DMS 273 treated with DMSO at 0.1 percent for 48 hours (cell line): Measurements from ENCODE around the gene TPK1.
"Not testable (repeated sequence)": the region's sequence is repeated elsewhere in the genome, so short reads cannot be mapped to it uniquely, and the experiment has no call there.

Experiments
- DNase-seq: peaks from one replicate; lab custom pipeline; 2025; lab: John Stamatoyannopoulos, UW

TPK1 gene

GRCh38 chr7:144629598-144629997 lies 206.3 kb downstream of the TPK1 start:
- DNase-seq = no peak

- DNase-seq = no peak
Observed at GRCh38 chr7:144629011-144629410, 206.8 kb downstream of the TPK1 start.

GRCh38 chr7:144628176-144628575 lies 207.7 kb downstream of the TPK1 start:
- no peak for DNase-seq

DNA sequence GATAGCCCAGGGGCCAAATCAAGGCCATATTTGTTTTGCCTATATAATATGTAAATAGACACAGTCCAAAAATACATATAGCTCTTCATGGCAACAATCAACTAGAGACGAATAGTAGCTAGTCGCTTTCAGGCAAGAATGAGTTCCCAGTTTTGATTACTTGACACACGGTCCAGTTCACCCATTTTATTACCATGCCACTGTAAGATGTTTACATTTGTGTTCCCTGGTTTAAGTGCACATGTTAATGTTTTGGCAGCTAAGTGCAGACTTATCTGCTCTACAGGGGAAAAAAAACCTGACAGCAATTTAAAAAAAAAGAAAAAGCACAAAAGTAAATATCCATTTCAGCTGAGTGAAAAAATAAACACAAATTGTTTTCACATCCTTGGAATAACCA lies 213.1 kb downstream of the TPK1 start:
- DNase-seq = no peak

- no peak for DNase-seq
Observed at GRCh38 chr7:144606261-144606660, 229.6 kb downstream of the TPK1 start.

DNA sequence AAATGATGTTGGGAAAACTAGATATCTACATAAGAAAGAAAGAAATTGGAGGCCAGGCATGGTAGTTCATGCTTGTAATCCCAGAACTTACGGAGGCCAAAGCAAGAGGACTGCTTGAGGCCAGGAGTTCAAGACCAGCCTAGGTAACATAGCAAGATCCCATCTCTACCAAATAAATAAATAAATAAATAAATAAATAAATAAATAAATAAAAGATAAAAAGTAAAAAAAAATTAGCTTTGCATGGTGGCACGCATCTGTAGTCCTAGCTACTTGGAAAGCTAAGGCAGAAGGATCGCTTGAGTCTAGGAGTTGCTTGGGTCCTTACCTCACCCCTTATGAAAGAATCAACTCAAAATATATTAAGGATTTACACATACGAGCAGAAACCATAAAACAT lies 238.9 kb downstream of the TPK1 start:
- DNase-seq = no peak

DNA sequence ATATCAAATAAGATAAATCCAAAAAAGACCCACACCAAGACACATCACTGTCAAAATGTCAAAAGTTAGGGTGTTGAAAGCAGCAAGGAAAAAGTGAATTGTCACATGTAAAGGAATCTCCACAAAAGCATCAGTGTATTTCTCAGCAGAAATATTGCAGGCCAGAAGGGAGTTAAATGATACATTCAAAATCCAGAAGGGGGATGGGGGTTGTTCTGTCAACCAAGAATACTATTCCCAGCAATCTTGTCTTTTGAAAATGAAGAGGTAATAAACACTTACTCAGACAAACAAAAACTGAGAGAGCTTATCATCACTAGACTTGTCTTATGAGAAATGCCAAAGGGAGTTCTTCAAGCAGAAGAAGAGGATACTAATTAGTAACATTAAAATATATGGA lies 241.3 kb downstream of the TPK1 start:
- no peak for DNase-seq

- no peak for DNase-seq
Observed at GRCh38 chr7:144588559-144589051, 247.2 kb downstream of the TPK1 start.

GRCh38 chr7:144587701-144588100 lies 248.2 kb downstream of the TPK1 start:
- no peak for DNase-seq

DNA sequence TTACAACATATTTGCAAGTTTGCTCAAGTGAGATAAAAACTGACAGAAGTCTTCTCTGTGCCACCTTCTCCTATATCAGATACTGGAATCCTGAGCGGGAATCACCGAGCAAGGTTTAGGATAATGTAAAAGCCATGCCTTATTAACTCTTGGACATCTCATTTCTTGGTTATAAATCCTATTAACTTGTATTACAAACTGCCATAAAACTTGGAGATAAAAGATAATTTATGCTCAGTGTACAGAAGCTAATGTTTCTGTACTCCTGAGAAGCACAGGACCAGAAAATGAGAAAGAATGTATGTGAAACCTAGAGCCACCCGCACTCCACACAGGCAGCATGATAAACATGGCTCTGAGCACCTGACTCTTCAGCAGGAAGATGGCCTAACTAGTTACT lies 251.1 kb downstream of the TPK1 start:
- no peak for DNase-seq

GRCh38 chr7:144579687-144580086 lies 256.2 kb downstream of the TPK1 start:
- no peak for DNase-seq

DNA sequence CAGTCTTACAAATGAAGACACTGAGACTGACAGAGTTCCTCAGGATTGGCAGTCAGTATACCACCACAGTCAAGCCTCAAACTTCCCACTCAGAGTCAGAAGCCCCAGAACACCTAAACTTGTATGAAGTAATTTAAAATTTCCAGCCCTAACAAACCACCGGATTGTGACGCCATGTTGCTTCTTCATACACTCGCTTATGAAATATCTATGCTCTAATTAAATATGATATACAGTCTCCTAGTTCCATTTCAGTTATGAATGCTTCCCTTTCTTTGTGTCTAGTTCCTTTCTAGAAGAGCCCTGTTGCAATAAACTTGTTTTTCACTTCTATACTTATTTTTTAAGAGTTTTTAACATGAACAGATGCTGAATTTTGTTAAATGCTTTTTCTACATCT lies 260.4 kb downstream of the TPK1 start:
- DNase-seq = no peak

DNA sequence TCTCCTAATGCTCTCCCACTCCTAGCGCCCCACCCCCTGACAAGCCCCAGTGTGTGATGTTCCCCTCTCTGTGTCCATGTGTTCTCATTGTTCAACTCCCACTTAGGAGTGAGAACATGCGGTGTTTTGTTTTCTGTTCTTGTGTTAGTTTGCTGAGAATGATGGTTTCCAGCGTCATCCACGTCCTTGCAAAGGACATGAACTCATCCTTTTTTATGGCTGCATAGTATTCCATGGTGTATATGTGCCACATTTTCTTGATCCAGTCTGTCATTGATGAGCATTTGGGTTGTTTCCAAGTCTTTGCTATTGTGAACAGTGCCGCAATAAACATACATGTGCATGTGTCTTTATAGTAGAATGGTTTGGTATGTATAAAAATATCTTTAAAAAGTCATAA lies 261.1 kb downstream of the TPK1 start:
- DNase-seq = not testable (repeated sequence)

- no peak for DNase-seq
Observed at GRCh38 chr7:144568233-144568632, 267.6 kb downstream of the TPK1 start.

- DNase-seq = no peak
Observed at GRCh38 chr7:144565586-144565985, 270.3 kb downstream of the TPK1 start.

- no peak for DNase-seq
Observed at GRCh38 chr7:144549861-144550260, 286.0 kb downstream of the TPK1 start.

DNA sequence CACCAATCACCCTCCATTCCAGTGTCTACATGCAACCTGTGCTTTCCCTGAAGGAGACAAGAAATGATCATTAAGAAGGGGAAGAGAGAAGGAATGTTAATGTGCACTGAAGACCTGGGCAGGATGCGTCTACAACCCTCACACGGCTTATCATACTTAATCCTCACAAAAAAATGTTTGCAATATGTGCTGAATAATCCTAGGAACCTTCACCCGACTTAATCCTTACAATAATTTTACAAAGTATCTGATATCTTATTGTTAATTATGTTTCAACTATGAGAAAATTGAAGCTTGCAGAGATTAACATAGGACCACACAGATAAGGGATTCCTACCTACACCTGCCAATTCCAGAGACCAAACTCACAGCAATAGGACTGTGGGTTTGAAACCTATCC lies 287.3 kb downstream of the TPK1 start:
- no peak for DNase-seq

- no peak for DNase-seq
Observed at GRCh38 chr7:144547888-144548287, 288.0 kb downstream of the TPK1 start.

DNA sequence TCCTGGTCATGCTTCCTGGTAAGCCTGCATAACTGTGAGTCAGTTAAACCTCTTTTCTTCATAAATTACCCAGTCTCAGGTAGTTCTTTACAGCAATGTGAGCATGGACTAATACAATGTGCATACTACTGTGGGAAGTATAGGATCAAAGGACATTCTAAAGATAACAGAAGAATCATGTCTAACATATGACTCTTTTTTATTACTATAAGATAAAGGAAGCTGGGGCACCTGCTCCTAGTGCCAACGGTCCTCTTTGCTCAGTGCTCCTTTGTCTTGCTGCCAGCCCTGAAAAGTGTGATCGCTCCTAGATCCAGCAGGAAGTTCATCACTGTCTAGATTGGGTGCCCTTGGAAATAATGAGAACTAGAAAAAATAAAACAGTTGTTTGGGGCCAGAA lies 289.1 kb downstream of the TPK1 start:
- no peak for DNase-seq

GRCh38 chr7:144545330-144545729 lies 290.5 kb downstream of the TPK1 start:
- no peak for DNase-seq

- DNase-seq = no peak
Observed at GRCh38 chr7:144534655-144535395, 301.0 kb downstream of the TPK1 start.

GRCh38 chr7:144534196-144534595 lies 301.7 kb downstream of the TPK1 start:
- no peak for DNase-seq

- DNase-seq = no peak
Observed at GRCh38 chr7:144531181-144531580, 304.7 kb downstream of the TPK1 start.

DNA sequence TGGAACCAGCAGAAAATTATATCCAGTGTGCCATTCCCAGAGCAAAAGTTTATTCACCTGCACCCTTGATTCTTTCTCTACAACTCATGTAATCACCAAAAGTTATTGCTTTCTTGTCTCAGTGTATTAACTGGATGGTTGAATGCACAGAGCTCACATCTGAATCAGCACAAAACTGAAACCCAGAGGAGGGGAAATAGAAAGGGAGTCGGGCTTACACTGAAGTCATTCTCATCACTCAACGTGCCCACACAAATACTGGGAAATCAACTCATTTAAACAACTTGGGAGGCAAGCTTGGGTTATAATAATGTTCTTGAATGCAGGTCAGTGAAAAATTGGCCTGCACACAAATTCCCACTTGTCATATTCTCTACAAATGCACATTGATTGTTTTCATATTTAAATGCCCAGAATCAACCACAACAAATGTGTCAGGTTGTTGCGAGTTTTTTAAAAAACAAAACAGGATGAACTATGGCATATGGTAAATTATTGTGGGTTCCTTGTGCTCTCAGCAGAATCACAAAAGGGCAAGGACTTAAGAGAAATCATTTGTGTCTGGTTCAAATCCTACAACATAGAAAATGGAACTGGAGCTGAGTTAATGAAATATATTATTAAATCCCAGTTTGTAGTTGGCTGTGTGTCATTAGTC lies 306.5 kb downstream of the TPK1 start:
- DNase-seq = no peak
